HG02571 (cell line): ENCODE results near the gene IL4R.

Experiments
- ATAC-seq: cut with Tn5 transposase; IDR thresholded peaks from one replicate; pipeline ENCODE4 v1.9.1; 2021; ENCODE audit warnings: mild to moderate bottlenecking, moderate library complexity; ENCODE audit not compliant: unreplicated experiment

IL4R gene

GRCh38 chr16:27353853-27354252, 40.1 kb downstream of the IL4R start:
- ATAC-seq, result no peak

GRCh38 chr16:27355610-27356009, 41.8 kb downstream of the IL4R start:
- no peak for ATAC-seq

GRCh38 chr16:27356794-27357193, 43.0 kb downstream of the IL4R start:
- ATAC-seq, result no peak

GRCh38 chr16:27359051-27359450, 45.3 kb downstream of the IL4R start:
- no peak for ATAC-seq

- ATAC-seq, result no peak
These were observed 45.8 kb downstream of the IL4R start for GRCh38 chr16:27359615-27360014.

GRCh38 chr16:27361987-27362386, 48.2 kb downstream of the IL4R start:
- no peak for ATAC-seq

- no peak for ATAC-seq
These were observed 48.9 kb downstream of the IL4R start for GRCh38 chr16:27362570-27363245.

GRCh38 chr16:27363246-27363632, 49.5 kb downstream of the IL4R start:
- ATAC-seq, result no peak

GRCh38 chr16:27363797-27364196, 50.0 kb downstream of the IL4R start:
- no peak for ATAC-seq

- no peak for ATAC-seq
These were observed 50.8 kb downstream of the IL4R start for GRCh38 chr16:27364493-27365141.

- no peak for ATAC-seq
These were observed 51.6 kb downstream of the IL4R start for GRCh38 chr16:27365142-27366089.

- peak; percentile 4 for ATAC-seq
These were observed 53.1 kb downstream of the IL4R start for GRCh38 chr16:27366687-27367460.

- peak; percentile 54 for ATAC-seq
These were observed 53.9 kb downstream of the IL4R start for GRCh38 chr16:27367461-27368357.

GRCh38 chr16:27368358-27368722, 54.6 kb downstream of the IL4R start:
- ATAC-seq, result no peak

- no peak for ATAC-seq
These were observed 56.0 kb downstream of the IL4R start for GRCh38 chr16:27369806-27370205.

GRCh38 chr16:27370318-27370717, 56.5 kb downstream of the IL4R start:
- ATAC-seq, result no peak

GRCh38 chr16:27373312-27373711, 59.5 kb downstream of the IL4R start:
- no peak for ATAC-seq

- ATAC-seq, result no peak
These were observed 60.5 kb downstream of the IL4R start for GRCh38 chr16:27374221-27374803.

- ATAC-seq, result no peak
These were observed 61.1 kb downstream of the IL4R start for GRCh38 chr16:27374804-27375425.
